GM15510 (cell line): ENCODE results near the gene LRRC3C.

Source experiments
- POLR2A ChIP-seq: IDR thresholded peaks from 3 replicates; pipeline ENCODE4 v1.6.1; 2011; ENCODE audit warnings: borderline replicate concordance; ENCODE audit not compliant: insufficient read length; ENCODE audit errors: extremely low read depth

The LRRC3C gene, protein sequence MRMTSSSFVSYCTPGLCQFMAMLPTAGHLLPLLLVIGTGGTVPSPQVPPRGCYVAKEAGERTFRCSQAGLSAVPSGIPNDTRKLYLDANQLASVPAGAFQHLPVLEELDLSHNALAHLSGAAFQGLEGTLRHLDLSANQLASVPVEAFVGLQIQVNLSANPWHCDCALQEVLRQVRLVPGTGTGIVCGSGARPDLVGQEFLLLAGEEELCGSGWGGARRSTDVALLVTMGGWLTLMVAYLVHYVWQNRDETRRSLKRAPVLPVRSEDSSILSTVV

DNA sequence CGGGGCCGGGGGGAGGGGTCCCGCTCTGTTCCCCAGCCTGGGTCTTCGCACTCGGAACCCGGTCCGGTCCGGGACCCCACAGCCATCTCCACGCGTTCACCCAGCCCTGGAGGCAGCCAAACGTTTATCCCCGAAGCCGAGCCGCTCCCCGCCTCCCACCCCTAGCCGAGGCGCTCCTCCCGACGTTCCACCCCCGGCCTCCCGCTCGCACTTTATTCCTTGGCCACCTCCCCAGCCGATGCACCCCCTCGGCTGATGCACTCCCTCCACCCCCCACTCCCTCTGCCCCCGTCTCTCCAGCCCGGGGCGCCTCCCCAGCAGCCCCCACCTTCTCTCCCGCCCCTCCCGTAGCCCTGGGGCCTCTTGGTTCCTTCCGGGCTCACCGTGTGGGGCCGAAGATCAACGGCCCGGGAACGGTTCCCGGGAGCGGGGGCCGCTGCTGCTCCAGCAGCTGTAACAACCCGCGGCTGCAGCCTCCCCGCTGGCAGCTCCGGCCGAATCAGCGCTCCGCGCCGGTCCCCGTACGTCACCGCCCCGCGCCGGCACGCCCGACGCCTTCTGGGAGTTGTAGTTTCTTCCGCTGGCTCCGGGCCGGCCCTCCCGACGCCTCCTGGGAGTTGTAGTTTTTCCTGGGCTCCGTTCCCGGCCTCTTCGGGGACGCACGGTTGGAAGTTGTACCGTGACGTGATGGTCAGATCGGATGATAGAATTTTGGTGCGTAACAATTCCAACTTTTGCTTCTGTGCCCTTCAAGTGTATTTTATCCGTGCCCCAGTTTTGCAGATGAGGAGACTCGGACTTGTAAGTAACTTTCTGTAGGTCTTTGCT is at the start of gene LRRC3C, which contains the start of gene ORMDL3:
Gene LRRC3C (plus strand): TSS at position 632 of the 828 bp plus-strand sequence. CDS start 13,792 bp downstream, outside the sequence.
Gene ORMDL3 (minus strand): TSS at position 501 of the 828 bp plus-strand sequence. CDS start 3,398 bp downstream, outside the sequence.
- peak; percentile 76 for TF ChIP-seq POLR2A

DNA sequence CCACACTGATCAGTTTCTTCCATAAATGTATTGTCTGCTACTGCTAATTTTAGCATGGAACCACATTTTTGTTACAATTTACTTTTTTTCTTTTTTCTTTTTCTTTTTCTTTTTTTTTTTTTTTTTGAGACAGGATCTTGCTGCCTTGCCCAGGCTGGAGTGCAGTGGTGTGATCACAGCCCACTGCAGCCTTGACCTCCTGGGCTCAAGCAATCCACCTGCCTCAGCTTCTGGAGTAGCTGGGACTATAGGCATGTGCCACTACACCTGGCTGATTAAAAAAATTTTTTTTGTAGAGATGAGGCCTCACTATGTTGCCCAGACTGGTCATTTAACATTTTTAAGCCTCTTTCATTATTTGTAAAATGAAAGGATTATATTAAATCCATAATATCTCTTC is 40.5 kb upstream of the LRRC3C start:
- TF ChIP-seq POLR2A, result no peak

DNA sequence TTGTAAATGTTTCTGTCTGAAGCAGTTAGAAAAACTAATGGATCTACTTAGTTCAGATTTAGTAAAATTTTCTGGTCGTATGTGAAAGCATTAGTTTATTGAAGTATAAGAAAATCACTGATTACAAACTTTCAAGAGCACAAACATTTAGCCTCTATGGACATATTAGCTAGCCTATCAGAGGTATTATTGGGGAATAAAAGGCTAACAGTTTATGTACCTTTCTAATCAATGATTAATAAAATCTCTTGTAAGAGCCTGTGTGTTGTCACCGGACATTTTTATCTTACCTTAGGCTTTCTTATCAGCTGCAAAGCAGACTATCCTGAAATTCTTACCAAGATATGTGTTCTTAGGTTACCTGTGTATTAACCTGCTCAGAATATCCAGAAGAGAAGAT is 38.3 kb upstream of the LRRC3C start:
- no peak for TF ChIP-seq POLR2A

DNA sequence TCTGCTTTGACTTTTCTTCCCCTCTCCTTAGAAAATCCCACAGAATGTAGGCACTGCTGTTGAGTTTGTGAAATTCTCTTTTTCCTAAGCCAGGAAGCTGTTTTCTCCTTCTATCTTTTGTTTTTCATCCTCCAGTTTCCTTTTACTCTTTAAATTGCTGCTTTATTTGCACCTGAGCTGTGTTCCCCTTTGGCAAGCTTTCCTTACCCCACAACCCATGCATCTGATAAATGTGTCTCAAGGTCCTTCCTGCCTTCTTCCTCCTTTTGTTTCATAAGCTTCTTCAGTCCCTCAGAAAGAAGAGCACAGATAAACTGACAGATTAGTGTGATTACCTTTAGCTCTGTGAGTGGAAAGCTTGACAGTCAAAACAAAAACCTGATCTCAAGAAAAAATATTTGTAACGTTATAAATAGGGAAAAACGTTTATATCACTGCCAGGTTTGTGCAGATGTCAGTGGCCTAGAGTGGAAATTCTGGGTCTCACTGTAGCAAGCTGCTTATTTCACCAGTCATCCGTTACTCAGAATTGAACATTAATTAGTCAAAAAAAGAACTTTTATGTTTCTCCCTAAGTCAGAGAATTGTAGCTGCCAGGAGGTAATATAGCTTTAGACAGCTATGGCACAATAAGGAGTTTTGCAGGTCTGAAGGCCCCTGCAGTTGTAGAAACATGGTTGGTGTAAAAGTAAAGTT is 32.7 kb upstream of the LRRC3C start:
- no peak for TF ChIP-seq POLR2A

DNA sequence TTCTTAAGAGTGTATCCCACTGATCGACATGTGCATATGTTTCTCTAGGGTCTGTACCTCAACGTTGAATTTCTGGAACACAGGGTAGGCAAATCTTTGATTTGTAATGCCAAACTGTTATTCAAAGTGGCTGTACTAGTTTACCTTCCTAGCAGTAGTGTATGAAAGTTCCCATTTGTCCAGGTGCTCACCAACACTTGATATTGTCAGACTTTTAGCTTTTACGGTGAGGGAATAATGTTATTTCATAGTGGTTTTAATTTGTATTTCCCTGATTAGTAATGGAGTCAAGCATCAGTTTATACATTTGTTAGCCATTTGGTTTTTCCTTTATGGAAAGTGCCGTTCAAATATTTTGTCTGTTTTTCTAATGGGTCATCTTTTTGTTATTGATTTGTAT is 29.4 kb upstream of the LRRC3C start:
- TF ChIP-seq POLR2A, result no peak

DNA sequence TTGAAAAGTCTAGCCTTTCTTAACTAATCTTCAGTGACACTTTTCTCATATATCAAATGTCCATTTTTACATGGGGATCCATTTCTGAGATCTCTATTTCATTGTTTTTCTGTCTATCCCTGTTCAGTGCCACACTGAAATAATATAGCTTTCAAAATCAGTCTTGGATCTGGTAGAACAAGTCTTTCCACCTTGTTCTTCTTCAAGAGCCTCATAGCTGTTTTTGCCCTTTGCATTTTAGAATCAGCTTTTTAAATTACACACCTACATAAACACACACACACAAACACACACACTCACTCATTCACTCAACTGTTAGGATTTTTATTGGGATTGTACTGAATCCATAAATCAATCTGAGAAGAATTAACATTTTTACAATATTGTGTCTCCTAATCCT is 28.3 kb upstream of the LRRC3C start:
- no peak for TF ChIP-seq POLR2A

DNA sequence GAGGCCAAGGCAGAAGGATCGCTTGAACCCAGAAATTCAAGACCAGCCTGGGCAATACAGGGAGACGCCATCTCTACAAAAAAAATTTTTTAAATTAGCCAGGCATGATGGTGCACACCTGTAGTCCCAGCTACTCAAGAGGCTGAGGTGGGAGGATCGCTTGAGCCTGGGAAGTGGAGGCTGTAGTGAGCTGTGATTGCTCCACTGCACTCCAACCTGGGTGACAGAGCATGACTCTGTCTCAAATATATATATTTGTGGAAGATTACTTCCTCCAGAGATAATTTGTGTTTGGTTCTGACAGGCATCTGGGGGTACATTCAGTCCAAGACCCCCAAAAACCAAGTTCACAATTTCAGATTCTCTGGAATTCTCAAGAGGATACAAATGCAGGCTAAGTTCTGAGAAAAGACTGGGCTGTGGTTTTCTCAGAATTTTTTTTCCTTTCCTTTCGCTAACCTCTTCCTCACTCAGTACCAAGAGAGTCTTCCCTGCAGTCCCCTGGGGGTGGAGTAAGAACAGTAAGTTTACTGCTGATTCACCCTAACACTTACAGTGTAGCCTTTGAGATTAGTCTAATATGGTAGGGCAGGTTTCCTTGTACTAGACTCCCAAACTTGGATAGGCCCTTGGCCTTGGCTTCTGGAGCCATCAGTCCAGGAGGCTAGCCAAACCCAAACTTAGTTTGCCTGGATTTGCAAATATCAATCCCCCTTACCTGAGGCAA is 24.2 kb upstream of the LRRC3C start:
- no peak for TF ChIP-seq POLR2A

DNA sequence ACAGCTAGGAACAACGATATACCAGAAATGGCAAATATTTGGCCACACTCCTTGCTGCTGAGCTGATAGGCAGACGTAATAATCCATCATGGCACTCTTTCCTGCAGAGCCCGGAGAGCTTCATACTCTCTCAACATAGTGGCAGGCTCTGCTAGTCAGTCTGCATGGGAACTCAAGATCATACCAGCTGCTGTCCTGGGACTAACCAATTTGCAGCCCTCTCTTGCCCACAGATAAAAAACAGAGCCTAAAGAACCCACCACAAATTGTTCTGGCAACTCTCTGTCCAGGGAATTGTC is 22.6 kb upstream of the LRRC3C start:
- TF ChIP-seq POLR2A, result no peak

DNA sequence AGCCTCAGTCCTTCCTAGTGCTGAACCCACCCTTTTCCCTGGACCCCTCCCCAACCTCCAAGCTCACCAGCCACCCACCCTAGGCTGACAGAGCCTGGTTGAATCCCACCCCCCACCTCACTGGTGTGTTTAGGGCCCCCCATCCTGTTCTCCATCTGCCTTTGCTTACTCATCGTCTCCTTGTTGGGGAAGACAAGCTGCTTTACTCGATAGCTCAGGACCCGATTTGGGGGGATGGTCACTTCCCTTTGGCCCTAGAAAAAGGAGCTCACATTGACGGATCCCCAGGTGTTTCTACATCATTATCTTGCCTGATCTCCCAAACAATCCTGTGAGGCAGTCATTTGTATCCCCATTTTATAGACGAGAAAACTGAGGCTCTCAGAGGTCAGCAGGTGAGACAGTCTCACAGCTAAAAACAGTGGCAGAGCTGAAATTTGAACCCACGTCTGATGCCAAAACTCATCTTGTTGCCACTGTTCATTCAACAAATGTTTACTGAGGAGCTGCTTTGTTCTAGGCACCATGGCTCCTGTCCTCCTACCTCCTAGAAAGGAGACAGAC is 18.7 kb upstream of the LRRC3C start:
- TF ChIP-seq POLR2A, result no peak

DNA sequence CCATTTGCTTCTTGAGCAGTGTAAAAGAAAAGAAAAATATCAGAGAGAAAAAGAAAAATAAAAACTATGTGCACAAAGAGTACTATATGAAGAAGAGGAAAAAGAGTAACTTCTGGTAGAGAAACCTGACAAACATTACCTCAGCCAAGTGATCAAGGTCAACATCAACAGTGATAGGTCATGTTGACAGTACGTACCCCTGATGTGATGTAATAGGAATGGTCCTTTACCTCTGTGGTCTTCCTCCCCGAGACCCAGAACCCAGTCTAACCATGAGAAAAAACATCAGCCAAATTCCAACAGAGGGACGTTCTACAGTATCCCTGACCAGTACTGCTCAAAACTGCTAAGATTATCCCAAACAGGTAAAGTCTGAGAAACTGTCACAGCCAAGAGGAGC is 13.5 kb upstream of the LRRC3C start:
- no peak for TF ChIP-seq POLR2A

DNA sequence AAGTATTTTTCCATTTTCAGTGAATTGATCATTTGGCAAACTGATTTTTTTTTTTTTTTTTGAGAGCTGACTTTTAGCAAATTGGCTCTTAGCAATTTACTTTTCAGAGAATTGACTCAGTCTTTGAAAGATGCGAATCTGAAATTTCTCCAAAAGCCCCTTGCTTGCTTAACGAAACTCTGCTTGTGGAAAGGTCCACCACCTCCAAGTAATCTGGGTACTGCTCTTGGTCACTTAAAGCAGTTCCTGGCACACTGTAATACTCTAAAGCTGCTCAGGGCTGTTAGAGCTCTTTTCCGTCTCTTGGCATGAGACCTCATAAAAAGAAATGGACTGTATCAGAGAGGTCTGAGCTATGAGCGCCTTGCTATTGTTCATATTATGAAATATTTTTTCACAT is 12.0 kb upstream of the LRRC3C start:
- no peak for TF ChIP-seq POLR2A

DNA sequence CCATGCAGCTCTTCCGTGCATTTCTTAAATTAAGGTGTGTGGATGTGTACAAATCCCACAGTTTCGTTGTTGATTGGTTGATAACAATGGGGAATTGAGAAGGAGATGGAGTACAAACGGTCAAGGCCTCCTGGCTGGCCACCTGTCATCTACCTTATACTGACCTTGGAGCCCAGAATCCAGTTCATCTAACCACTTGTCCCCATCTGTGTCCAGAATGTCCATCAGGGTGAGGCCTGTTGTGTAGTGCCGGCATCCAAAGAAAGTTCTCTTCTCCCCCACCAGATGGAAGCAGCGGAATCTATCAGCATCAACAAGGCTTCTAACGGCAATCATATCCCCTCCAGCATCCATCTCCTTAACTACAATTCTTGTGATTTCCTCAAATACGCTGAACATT is 10.6 kb upstream of the LRRC3C start:
- no peak for TF ChIP-seq POLR2A

DNA sequence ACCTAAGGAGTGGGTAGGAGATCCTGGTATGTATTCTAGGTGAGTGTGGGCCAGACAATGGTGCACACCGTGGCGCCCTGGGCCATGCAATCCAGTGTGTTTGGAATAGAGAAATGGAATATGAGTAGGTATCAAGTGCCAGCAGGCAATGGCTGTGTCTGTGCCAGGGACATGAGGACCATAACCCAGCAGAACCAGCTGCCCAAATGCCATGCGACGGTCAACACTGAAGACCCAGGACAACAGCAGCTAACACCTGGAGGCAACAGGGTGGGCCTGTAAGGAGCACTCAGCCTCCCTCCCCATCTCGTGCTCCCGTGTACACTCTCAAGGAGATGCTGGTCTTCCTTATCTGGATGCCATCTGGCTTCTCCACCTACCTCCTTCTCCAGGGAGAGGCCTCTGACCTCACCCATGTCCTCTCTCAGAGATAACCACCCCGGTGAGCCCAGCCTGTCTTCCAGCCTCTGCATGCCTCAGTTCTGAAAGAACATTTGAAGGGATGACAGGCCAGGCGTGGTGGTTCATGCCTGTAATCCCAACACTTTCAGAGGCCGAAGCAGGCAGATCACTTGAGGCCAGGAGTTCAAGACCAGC is 8.3 kb upstream of the LRRC3C start:
- TF ChIP-seq POLR2A, result no peak

DNA sequence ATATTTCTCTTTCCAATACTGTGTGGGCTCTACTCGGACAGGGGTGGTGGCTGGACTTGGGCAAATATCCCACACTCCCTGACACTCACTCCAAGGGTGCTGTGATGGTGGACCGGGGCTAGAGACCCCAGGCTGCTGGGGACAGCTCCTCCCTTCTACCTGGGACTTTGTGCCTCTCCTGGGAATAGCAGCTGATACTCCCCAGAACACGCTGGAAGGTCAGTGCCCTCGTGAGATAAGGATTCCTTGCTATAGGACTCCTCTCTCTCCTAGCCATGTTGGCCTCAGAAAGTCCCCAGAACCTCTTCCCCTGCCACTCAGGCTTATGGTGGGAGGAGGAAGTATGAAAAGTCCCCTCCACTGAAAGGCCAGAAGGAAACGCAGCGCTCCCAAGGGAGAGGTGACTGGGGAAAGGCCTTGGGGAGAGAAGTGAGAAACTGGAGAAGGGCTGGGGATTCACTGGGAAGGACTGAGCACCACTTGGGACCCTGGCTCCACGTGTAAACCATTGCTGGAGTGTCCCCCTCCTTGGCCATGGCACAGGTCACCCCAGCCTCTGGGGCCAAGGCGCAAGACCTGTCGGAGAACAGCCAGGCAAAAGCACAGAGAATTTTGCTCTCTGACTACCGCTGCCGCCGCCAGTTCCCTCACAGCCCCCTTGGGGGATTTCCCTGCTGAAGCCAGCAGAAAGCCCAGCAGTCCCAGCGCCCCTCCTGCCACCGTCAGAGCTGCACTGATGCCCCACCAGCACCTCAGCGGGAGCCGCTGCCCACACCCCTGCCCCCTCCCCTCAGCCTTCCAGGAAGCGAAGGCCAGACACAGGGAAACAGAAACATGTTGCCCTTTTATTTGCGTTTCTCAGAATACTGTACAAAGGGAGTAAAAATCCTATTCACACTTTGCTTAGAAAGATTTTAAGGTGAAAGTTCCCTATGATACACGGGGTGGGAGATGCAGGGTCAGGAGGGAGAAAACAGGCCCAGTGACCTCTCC is 7.0 kb upstream of the LRRC3C start:
- peak; percentile 17 for TF ChIP-seq POLR2A

DNA sequence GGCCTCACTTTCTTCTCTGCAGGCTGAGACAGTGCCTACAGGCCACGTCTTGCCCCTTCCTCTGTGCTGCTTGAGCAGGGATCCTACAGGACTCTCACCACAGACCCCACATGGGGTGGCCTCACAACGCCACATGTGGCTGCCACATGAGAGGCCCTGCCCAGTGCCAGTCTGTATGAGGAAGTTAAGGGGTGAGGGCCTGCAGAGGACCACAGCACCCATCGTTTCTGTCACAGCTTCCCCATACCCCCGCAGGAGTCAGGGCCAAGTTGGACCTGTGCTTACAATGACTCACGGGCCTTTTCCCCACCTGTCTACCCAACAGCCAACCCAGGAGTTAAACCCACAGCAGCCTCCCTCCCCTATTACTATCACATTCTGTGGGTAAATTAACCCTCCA is 6.2 kb upstream of the LRRC3C start:
- no peak for TF ChIP-seq POLR2A
